ENCODE data around the gene PAXX. TPM values are rescaled to one million over a fixed set of nuclear protein-coding genes. Genes with fewer than 3 reads are reported as not detected.
"Not testable (repeated sequence)": the region's sequence is repeated elsewhere in the genome, so short reads cannot be mapped to it uniquely, and the experiment has no call there.

Gene PAXX
- polyA plus RNA-seq, 1 donor from 2014 or later, result 64.3 TPM

DNA sequence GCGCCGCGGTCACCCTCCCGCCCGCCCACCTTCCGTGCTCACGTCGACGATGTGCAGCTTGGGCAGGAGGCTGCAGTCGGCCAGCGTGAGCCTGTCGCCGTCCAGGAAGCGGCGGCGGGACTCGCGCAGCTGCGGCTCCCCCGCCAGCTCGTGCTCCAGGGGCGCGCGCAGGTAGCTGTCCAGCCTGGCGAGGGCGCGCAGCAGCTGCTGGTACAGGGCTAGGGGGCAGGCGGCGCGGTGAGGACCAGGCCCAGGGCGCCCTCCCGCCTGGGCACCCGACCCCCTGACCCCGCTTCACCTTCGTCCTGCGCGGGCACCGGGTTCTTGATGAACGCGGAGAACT lies 2.6 kb downstream of the PAXX start:
- H3K27me3 Mint-ChIP-seq, result no peaks in the 10 kb centered on the region
- no peak overlapping the region for H3K4me3 Mint-ChIP-seq

GRCh38 chr9:136995362-136995761 lies 3.1 kb downstream of the PAXX start:
- Mint-ChIP-seq H3K27ac (no peak overlapping the region), H3K4me1 (peaks cover 26 to 32% (median 29%) of the 10 kb centered on the region in 3 donors), H3K27me3 (no peaks in the 10 kb centered on the region), H3K36me3 (no peaks in the 10 kb centered on the region), H3K9me3 (no peaks in the 10 kb centered on the region), H3K4me3 (no peak overlapping the region)

More for the DNA sequence above, 2.6 kb downstream of the PAXX start:
- no peaks in the 10 kb centered on the region for H3K36me3 Mint-ChIP-seq
- peaks cover 22 to 27% (median 24%) of the 10 kb centered on the region in 3 donors for H3K4me1 Mint-ChIP-seq
- no peak overlapping the region for H3K27ac Mint-ChIP-seq
- no peaks in the 10 kb centered on the region for H3K9me3 Mint-ChIP-seq

DNA sequence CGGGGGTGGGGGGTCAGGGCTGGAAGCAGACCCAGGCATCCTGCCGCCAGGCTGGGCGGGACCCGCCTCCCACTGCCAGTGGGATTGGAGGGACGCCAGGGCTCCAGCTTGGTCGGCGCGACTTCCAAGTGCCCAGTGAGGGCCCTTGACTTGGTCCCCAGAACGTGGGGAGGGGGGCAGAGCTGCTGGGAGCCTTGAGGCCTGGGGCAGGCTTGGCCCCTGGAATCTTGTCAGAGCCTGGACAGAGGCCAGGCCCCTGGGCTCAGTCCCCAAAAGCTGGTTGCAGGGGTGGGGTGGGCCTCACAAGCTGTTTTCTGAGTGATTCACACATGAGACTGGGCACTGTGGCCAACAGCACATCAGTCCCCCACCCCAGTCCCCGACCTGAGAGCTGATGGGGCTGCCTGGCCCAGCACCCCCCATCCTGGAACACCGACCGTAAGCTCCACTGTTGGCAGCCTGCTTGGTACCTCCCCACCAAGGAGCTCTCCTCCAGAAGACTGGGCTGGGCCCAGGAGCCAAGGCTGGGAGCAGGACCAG lies 3.6 kb downstream of the PAXX start:
- peaks cover 2% of the 10 kb centered on the region for H3K27me3 Mint-ChIP-seq
- no peaks in the 10 kb centered on the region for H3K36me3 Mint-ChIP-seq
- H3K4me1 Mint-ChIP-seq, result peaks cover 23 to 36% (median 31%) of the 10 kb centered on the region in 3 donors
- H3K27ac Mint-ChIP-seq, result peak overlapping the region in 2 of 3 donors; percentile 79 to 87
- H3K4me3 Mint-ChIP-seq, result peak overlapping the region; percentile 58 to 84 (median 78)
- no peaks in the 10 kb centered on the region for H3K9me3 Mint-ChIP-seq

DNA sequence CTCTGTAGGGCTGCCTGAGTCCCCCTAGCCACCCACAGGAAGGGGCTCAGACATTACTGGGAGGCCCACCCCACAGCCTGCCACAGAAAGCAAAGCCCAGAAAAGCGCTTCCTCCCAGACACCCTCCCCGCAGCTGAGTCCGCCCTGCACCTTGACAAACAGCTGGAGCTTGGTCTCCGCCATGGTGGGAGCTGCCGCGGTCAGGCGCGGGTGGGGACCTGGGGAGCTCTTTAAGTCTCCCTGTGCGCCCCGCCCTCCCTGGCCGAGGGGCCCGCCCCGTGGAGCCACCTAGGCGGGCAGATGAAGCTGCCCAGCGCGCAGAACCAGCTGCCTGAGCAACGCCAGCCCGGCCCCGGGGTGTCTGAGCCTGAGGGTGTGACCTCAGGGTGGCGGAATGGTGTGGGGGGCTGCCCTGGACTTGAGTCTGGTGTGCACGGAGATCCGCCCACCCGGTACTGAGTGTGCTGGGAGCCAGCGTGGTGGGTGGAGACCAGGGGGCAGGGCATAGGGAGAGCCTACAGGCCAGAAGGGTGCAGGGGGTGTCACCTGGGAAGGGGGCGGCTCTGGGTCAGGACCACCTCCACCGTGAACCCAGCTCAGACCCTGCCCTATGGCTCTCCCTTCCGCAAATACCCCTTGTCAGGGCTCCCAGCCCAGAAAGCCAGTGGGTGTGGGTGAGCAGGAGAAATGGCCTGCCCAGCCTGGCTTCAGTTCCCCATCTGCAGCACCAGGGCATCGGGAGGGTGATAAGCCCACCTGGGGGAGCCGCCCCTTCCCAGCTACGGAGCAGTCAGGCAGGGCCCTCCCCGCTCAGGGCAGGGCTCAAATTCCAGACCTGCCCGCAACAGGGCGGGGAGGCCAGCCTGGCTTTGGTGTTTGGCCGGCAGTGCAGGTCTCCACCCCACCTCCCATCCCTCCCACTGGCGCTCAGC lies 4.4 kb downstream of the PAXX start, which contains the start of gene CLIC3:
Gene CLIC3, minus strand, starts transcription at position 208 of the 932 bp plus-strand sequence. Its CDS starts 25 bp downstream, at position 183.
- peak within 1 kb of the TSS in 2 of 3 donors; percentile 95 to 96 for H3K27ac Mint-ChIP-seq
- no peaks in the 10 kb centered on the region for H3K36me3 Mint-ChIP-seq
- H3K4me1 Mint-ChIP-seq, result peaks cover 22 to 35% (median 31%) of the 10 kb centered on the region in 3 donors
- peaks cover 2% of the 10 kb centered on the region for H3K27me3 Mint-ChIP-seq
- no peaks in the 10 kb centered on the region for H3K9me3 Mint-ChIP-seq
- peak within 1 kb of the TSS; percentile 58 to 84 (median 78) for H3K4me3 Mint-ChIP-seq

- Mint-ChIP-seq H3K36me3 (no peaks in the 10 kb centered on the region), H3K27ac (peak overlapping the region in 2 of 3 donors; percentile 95 to 96), H3K9me3 (no peaks in the 10 kb centered on the region), H3K4me1 (peaks cover 22 to 35% (median 31%) of the 10 kb centered on the region in 3 donors), H3K27me3 (peaks cover 2% of the 10 kb centered on the region), H3K4me3 (peak overlapping the region; percentile 34 to 92 (median 80))
Measured at GRCh38 chr9:136997371-136997770, 5.1 kb downstream of the PAXX start.

DNA sequence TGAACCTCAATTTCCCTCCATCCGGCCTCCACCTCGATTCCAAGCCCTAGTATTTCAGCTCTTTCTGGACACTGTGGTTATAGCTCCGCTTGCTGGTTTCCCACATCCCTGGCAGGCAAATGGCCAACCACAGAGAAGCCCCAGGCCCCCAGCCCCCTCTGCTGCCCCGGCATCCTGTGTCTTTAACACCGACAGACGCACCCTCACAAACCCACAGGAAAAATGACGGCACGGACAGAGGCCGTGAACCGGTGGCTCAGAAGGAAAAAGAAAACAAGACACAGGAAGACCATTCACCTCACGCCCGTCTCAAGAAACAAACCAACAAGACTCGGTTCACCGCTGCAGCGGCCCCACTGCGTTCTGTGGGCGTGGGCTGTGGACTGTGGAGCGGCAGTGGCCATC lies 5.6 kb downstream of the PAXX start:
- Mint-ChIP-seq H3K27ac (peak overlapping the region; percentile 81 to 96 (median 95)), H3K9me3 (no peaks in the 10 kb centered on the region), H3K4me3 (peak overlapping the region; percentile 34 to 92 (median 80)), H3K4me1 (peaks cover 22 to 32% (median 31%) of the 10 kb centered on the region in 3 donors), H3K27me3 (peaks cover 2% of the 10 kb centered on the region), H3K36me3 (no peaks in the 10 kb centered on the region)

- Mint-ChIP-seq H3K36me3 (no peaks in the 10 kb centered on the region), H3K27ac (peak overlapping the region; percentile 95 to 99 (median 95)), H3K27me3 (peaks cover 2% of the 10 kb centered on the region), H3K9me3 (peaks cover 0 to 1% (median 0%) of the 10 kb centered on the region in 3 donors), H3K4me1 (peaks cover 22 to 30% (median 27%) of the 10 kb centered on the region in 3 donors), H3K4me3 (peak overlapping the region; percentile 63 to 93 (median 86))
Measured at GRCh38 chr9:137000177-137000930, 8.1 kb downstream of the PAXX start.

- Mint-ChIP-seq H3K27me3 (peaks cover 5% of the 10 kb centered on the region), H3K36me3 (no peaks in the 10 kb centered on the region), H3K9me3 (peaks cover 0 to 1% (median 0%) of the 10 kb centered on the region in 3 donors), H3K27ac (no peak overlapping the region), H3K4me1 (peaks cover 22 to 28% (median 22%) of the 10 kb centered on the region in 3 donors), H3K4me3 (peak overlapping the region in 1 of 4 donors; percentile 20)
Measured at GRCh38 chr9:137001857-137002645, 9.8 kb downstream of the PAXX start.

DNA sequence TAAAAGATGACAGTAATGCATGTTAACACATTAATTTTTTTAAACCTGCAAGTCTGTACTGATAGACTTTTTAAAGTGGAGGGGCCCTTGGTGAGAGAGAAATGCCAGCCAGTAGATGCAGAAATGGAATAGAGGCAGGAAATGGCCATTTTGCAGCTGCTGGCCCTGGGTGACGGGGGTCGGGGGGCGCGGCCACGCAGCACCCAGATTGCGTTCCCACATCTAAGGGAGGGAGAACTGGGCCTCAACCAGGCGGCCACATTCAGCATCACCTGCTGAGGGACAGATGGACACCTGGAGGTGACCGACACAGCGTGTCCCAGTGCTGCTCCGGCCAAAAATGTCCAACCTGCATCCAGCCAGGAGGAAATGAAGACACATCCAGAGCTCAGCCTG lies 10.4 kb downstream of the PAXX start:
- H3K9me3 Mint-ChIP-seq, result peaks cover 0 to 1% (median 0%) of the 10 kb centered on the region in 3 donors
- H3K4me3 Mint-ChIP-seq, result no peak overlapping the region
- H3K27ac Mint-ChIP-seq, result no peak overlapping the region
- peaks cover 19 to 27% (median 21%) of the 10 kb centered on the region in 3 donors for H3K4me1 Mint-ChIP-seq
- H3K36me3 Mint-ChIP-seq, result no peaks in the 10 kb centered on the region
- peaks cover 5% of the 10 kb centered on the region for H3K27me3 Mint-ChIP-seq

GRCh38 chr9:137004285-137004684 lies 12.1 kb downstream of the PAXX start:
- not testable (repeated sequence) for H3K9me3 Mint-ChIP-seq, H3K27me3 Mint-ChIP-seq, H3K27ac Mint-ChIP-seq, H3K36me3 Mint-ChIP-seq
- Mint-ChIP-seq H3K4me3 (peak overlapping the region in 1 of 4 donors; percentile 22), H3K4me1 (peaks cover 8 to 13% (median 8%) of the 10 kb centered on the region in 3 donors)

DNA sequence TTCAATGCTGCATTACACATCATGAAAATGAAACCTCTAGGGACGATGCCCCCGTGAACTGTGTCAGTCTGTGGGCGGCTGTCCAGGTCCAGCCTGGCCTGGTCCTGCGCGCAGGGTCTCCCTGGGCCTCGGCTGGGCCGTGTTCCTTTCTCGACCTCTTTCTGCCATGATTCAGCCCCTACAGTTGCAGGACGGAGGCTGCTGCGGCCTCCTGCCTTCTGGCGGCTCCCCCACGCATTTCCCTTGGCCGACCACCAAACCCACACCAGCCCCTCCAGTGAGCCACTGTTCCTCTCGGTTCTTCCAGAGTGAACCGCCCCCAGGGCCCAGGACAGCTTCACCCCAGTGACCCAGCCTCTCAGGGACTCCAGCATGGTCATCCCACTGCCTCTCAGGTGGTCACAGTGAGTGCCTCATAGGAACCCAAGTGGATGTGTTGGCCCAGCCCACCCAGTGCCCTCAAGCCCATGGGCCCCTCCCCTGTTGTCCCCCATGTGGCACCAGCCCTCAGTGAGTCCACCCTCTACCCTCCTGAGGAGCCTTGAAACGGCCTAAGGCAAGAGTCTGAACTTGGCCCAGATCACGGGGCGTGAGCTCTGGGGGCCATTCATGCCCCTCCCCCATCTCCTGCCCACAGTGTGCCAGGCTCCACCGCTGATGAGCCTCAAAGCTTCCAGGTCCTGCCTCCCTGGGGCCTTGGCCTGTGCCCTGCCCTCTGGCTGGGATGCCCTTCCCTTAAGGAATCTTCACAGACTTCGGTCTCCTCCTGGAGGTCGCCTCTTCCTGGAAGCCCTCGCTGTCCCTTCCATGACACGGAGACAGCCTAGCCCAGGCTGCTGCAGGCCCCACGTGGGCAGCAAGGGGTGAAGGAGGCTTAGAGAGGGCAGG lies 14.1 kb downstream of the PAXX start:
- no peak overlapping the region for H3K27ac Mint-ChIP-seq
- H3K27me3 Mint-ChIP-seq, result peaks cover 3% of the 10 kb centered on the region
- H3K4me3 Mint-ChIP-seq, result no peak overlapping the region
- no peaks in the 10 kb centered on the region for H3K36me3 Mint-ChIP-seq
- peaks cover 0 to 1% (median 0%) of the 10 kb centered on the region in 3 donors for H3K9me3 Mint-ChIP-seq
- no peaks in the 10 kb centered on the region for H3K4me1 Mint-ChIP-seq

GRCh38 chr9:137007108-137007815 lies 15.0 kb downstream of the PAXX start:
- Mint-ChIP-seq H3K9me3 (peaks cover 0 to 1% (median 0%) of the 10 kb centered on the region in 3 donors), H3K36me3 (no peaks in the 10 kb centered on the region), H3K27me3 (peaks cover 3% of the 10 kb centered on the region), H3K4me3 (no peak overlapping the region), H3K27ac (no peak overlapping the region), H3K4me1 (no peaks in the 10 kb centered on the region)

GRCh38 chr9:137007816-137008270 lies 15.6 kb downstream of the PAXX start:
- Mint-ChIP-seq H3K4me1 (no peaks in the 10 kb centered on the region), H3K4me3 (no peak overlapping the region), H3K9me3 (peaks cover 0 to 1% (median 0%) of the 10 kb centered on the region in 3 donors), H3K27me3 (peaks cover 3% of the 10 kb centered on the region), H3K27ac (no peak overlapping the region), H3K36me3 (no peaks in the 10 kb centered on the region)

Measured in IgD-negative memory B cell (primary cell).